ENCODE data around the gene HSPA1B. TPM values are rescaled to one million over a fixed set of nuclear protein-coding genes. Genes with fewer than 3 reads are reported as not detected.
A peak's percentile ranks its signal among the peaks of the same experiment; 100 is the strongest.
"Not testable (repeated sequence)": the region's sequence is repeated elsewhere in the genome, so short reads cannot be mapped to it uniquely, and the experiment has no call there.

The HSPA1B gene
- total and polyA plus RNA-seq, 2 donors (not counting 1 experiment from before 2014, with no cell fraction given) = 79.2 to 145 TPM

DNA sequence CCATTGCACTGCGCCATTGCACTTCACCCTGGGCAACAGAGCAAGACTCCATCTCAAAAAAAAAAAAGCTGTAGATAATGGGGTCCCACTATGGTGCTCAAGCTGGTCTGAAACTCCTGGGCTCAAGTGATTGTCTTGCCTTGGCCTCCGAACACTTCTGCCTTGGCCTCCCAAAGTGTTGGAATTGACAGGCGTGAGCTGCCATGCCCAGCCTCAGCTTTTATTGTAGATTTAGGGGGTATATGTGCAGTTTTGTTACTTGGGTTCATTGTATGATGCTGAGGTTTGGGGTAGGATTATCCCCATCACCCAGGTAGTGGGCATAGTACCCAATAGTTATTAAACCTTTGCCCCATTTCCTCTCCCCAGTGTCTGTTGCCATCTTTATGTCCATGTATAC lies 11.4 kb downstream of the HSPA1B start:
- Histone ChIP-seq H4K20me1 (ENCODE audit: control insufficient read depth, insufficient read depth, low read length, poor library complexity, severe bottlenecking) (peaks cover 13% of the 10 kb centered on the region), H3K9ac (ENCODE audit: low read length) (no peak overlapping the region), H3K4me1 (ENCODE audit: control insufficient read depth in 2 of 2, insufficient read depth in 2 of 2, low read length in 2 of 2) (peaks cover 24 to 40% of the 10 kb centered on the region in 2 donors), H3K79me2 (ENCODE audit: control insufficient read depth, insufficient read depth, low read length) (peaks cover 39% of the 10 kb centered on the region), H2AFZ (ENCODE audit: insufficient read depth, low read depth, low read length, poor library complexity, severe bottlenecking) (no peak overlapping the region), H3K9me3 (ENCODE audit: control extremely low read depth in 1 of 3, control insufficient read depth in 2 of 3, insufficient read depth in 1 of 3, low read length in 2 of 3) (no peaks in the 10 kb centered on the region), H3K27ac (ENCODE audit: low read length in 2 of 2) (peak overlapping the region in 1 of 2 donors; percentile 3), H3K36me3 (replicated peaks in 1 of 2; ENCODE audit: control extremely low read depth in 1 of 2, control insufficient read depth in 1 of 2, extremely low read depth in 1 of 2, insufficient read depth in 2 of 2, low read length in 1 of 2) (peaks cover 4 to 46% of the 10 kb centered on the region in 2 experiments), H3K27me3 (replicated peaks in 1 of 4; ENCODE audit: control extremely low read depth in 1 of 4, control insufficient read depth in 3 of 4, insufficient read depth in 4 of 4, low read length in 3 of 4) (no peaks in the 10 kb centered on the region), H3K4me3 (ENCODE audit: control extremely low read depth in 1 of 5, extremely low read depth in 1 of 5, insufficient read depth in 1 of 5, low read depth in 2 of 5, low read length in 4 of 5) (no peak overlapping the region), H3K4me2 (replicated peaks; ENCODE audit: low read depth, low read length, poor library complexity, severe bottlenecking) (no peak overlapping the region)
- Mint-ChIP-seq H3K27ac (no peak overlapping the region), H3K27me3 (no peaks in the 10 kb centered on the region), H3K4me3 (peak overlapping the region; percentile 4), H3K9me3 (ENCODE audit: insufficient read depth) (no peaks in the 10 kb centered on the region), H3K4me1 (peaks cover 38% of the 10 kb centered on the region)
- TF ChIP-seq, protein P1, sequence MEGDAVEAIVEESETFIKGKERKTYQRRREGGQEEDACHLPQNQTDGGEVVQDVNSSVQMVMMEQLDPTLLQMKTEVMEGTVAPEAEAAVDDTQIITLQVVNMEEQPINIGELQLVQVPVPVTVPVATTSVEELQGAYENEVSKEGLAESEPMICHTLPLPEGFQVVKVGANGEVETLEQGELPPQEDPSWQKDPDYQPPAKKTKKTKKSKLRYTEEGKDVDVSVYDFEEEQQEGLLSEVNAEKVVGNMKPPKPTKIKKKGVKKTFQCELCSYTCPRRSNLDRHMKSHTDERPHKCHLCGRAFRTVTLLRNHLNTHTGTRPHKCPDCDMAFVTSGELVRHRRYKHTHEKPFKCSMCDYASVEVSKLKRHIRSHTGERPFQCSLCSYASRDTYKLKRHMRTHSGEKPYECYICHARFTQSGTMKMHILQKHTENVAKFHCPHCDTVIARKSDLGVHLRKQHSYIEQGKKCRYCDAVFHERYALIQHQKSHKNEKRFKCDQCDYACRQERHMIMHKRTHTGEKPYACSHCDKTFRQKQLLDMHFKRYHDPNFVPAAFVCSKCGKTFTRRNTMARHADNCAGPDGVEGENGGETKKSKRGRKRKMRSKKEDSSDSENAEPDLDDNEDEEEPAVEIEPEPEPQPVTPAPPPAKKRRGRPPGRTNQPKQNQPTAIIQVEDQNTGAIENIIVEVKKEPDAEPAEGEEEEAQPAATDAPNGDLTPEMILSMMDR (IDR thresholded peaks at IDR 0.05) = no peak
- no peak for TF ChIP-seq EZH2 (IDR thresholded peaks at IDR 0.05; ENCODE audit: borderline replicate concordance, insufficient read depth, low read depth, low read length, poor library complexity, severe bottlenecking)
- ChIA-PET CTCF (interaction anchor here (1.3 to 2.0 kb wide), 3 partner anchors 24 to 84 kb away, joined by 3 to 5 read pairs (median 3); partner anchors contain the start of gene NEU1), POLR2A (interaction anchor here (0.6 to 1.3 kb wide), 3 partner anchors 17 to 100 kb away, joined by 3 to 4 read pairs (median 4); partner anchors contain the start of gene LSM2)
- intact Hi-C loops (cut with micrococcal nuclease) = loop anchor here (10.0 kb wide), 1 partner anchor 136 kb away; the partner anchor contains the start of gene DXO
- ATAC-seq (ENCODE audit: low read depth) (no peak), DNase-seq (no peak)
- WGBS (ENCODE audit: insufficient coverage) = 100% methylated on average over 1 of the region's 3 CpGs

DNA sequence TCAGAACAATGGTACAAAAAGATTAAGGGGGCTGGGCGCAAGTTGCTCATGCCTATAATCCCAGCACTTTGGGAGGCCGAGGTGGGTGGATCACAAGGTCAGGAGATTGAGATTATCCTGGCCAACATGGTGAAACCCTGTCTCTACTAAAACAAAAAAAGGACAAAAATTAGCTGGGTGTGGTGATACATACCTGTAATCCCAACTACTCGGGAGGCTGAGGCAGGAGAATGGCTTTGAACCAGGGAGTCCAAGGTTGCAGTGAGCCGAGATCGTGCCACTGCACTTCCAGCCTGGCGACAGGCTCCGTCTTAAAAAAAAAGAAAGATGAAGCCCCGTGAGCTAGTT lies 12.2 kb downstream of the HSPA1B start:
- Histone ChIP-seq H3K36me3 (replicated peaks in 1 of 2; ENCODE audit: control extremely low read depth in 1 of 2, control insufficient read depth in 1 of 2, extremely low read depth in 1 of 2, insufficient read depth in 2 of 2, low read length in 1 of 2) (peaks cover 4 to 46% of the 10 kb centered on the region in 2 experiments), H4K20me1 (ENCODE audit: control insufficient read depth, insufficient read depth, low read length, poor library complexity, severe bottlenecking) (peaks cover 13% of the 10 kb centered on the region), H3K4me1 (ENCODE audit: control insufficient read depth in 2 of 2, insufficient read depth in 2 of 2, low read length in 2 of 2) (peaks cover 24 to 40% of the 10 kb centered on the region in 2 donors), H3K79me2 (ENCODE audit: control insufficient read depth, insufficient read depth, low read length) (peaks cover 37% of the 10 kb centered on the region)
- intact Hi-C loops (cut with micrococcal nuclease) = loop anchor here (10.0 kb wide), 1 partner anchor 135 kb away; the partner anchor contains the start of gene DXO
- H3K9me3 ChIP-seq (ENCODE audit: control extremely low read depth in 1 of 3, control insufficient read depth in 2 of 3, insufficient read depth in 1 of 3, low read length in 2 of 3); H3K9me3 Mint-ChIP-seq (ENCODE audit: insufficient read depth); H3K9ac ChIP-seq (ENCODE audit: low read length); H3K27me3 ChIP-seq (replicated peaks in 1 of 4; ENCODE audit: control extremely low read depth in 1 of 4, control insufficient read depth in 3 of 4, insufficient read depth in 4 of 4, low read length in 3 of 4); H3K4me3 Mint-ChIP-seq; DNase-seq; POLR2A ChIA-PET; H3K27me3 Mint-ChIP-seq; H2AFZ ChIP-seq (ENCODE audit: insufficient read depth, low read depth, low read length, poor library complexity, severe bottlenecking); H3K27ac Mint-ChIP-seq; H3K4me2 ChIP-seq (replicated peaks; ENCODE audit: low read depth, low read length, poor library complexity, severe bottlenecking); ATAC-seq (ENCODE audit: low read depth); H3K27ac ChIP-seq (ENCODE audit: low read length in 2 of 2); H3K4me3 ChIP-seq (ENCODE audit: control extremely low read depth in 1 of 5, extremely low read depth in 1 of 5, insufficient read depth in 1 of 5, low read depth in 2 of 5, low read length in 4 of 5): not testable (repeated sequence)
- 100% methylated on average over 2 of the region's 8 CpGs for WGBS (ENCODE audit: insufficient coverage)
- H3K4me1 Mint-ChIP-seq = peaks cover 33% of the 10 kb centered on the region
- CTCF ChIA-PET = interaction anchor here (0.7 to 2.0 kb wide), 5 partner anchors 10 to 250 kb away, joined by 3 to 5 read pairs (median 3); partner anchors contain the start of gene NEU1

Data from B cell (primary cell).